Neuronal stem cell (in vitro differentiated cells): Measurements from ENCODE around the gene PAK5.

ENCODE experiments used
- DNase-seq: peaks from one replicate; pipeline ENCODE4 v3.0.0-alpha.2; 2013; ENCODE audit warnings: low spot score
- H2AFZ ChIP-seq: one replicate; pipeline ENCODE4 v1.6.1; 2013; ENCODE audit warnings: mild to moderate bottlenecking, low read length, inconsistent platforms
- H2AK5ac ChIP-seq: 2 replicates; pipeline ENCODE4 v1.6.1; 2013; ENCODE audit warnings: low read depth, mild to moderate bottlenecking, inconsistent platforms, low read length, moderate library complexity, mixed read lengths
- H2BK120ac ChIP-seq: 2 replicates; pipeline ENCODE4 v1.6.1; 2013; ENCODE audit warnings: low read depth, mild to moderate bottlenecking, inconsistent platforms, low read length, moderate library complexity, mixed read lengths
- H2BK12ac ChIP-seq: one replicate; pipeline ENCODE4 v1.6.1; 2013; ENCODE audit warnings: low read length, inconsistent platforms
- H2BK15ac ChIP-seq: 2 replicates; pipeline ENCODE4 v1.6.1; 2013; ENCODE audit warnings: mild to moderate bottlenecking, low read length, inconsistent platforms, mixed read lengths
- H2BK5ac ChIP-seq: one replicate; pipeline ENCODE4 v1.6.1; 2013; ENCODE audit warnings: inconsistent platforms, mild to moderate bottlenecking, low read length, moderate library complexity
- H3K14ac ChIP-seq: one replicate; pipeline ENCODE4 v1.6.1; 2013; ENCODE audit warnings: low read length, inconsistent platforms
- H3K18ac ChIP-seq: 2 replicates; pipeline ENCODE4 v1.6.1; 2013; ENCODE audit warnings: low read length, inconsistent platforms
- H3K23ac ChIP-seq: 2 replicates; pipeline ENCODE4 v1.6.1; 2013; ENCODE audit warnings: low read depth, mild to moderate bottlenecking, mixed read lengths, low read length, inconsistent platforms; ENCODE audit not compliant: poor library complexity
- H3K27ac ChIP-seq: replicated peaks from 3 replicates; pipeline ENCODE4 v1.5.1; 2013; ENCODE audit warnings: low read length, inconsistent platforms
- H3K27me3 ChIP-seq, 3 experiments: 2 replicates each; pipeline ENCODE4 v1.6.1; 2013; ENCODE audit warnings: low read length in 3 of 3, mild to moderate bottlenecking in 2 of 3, inconsistent platforms in 1 of 3, low read depth in 1 of 3, mixed read lengths in 1 of 3, moderate library complexity in 1 of 3; ENCODE audit not compliant: control insufficient read depth in 3 of 3, insufficient read depth in 3 of 3
- H3K36me3 ChIP-seq, 2 donors: replicated peaks in 1 of 2; 2 replicates each; pipeline ENCODE4 v1.6.1; 2013; ENCODE audit warnings: low read length in 2 of 2; ENCODE audit not compliant: control insufficient read depth in 2 of 2, insufficient read depth in 2 of 2
- H3K4ac ChIP-seq: 2 replicates; pipeline ENCODE4 v1.6.1; 2013; ENCODE audit warnings: inconsistent platforms, mild to moderate bottlenecking, low read length, moderate library complexity
- H3K4me1 ChIP-seq, 2 donors: 1 replicate in 1 of 2; 2 replicates in 1 of 2; pipeline ENCODE4 v1.6.1; 2013; ENCODE audit warnings: low read length in 2 of 2, low read depth in 1 of 2; ENCODE audit not compliant: control insufficient read depth in 2 of 2, insufficient read depth in 1 of 2
- H3K4me2 ChIP-seq: one replicate; pipeline ENCODE4 v1.6.1; 2013; ENCODE audit warnings: mild to moderate bottlenecking, low read length, inconsistent platforms; ENCODE audit not compliant: insufficient read depth, poor library complexity, severe bottlenecking
- H3K4me3 ChIP-seq, 2 donors: 2 replicates each; pipeline ENCODE4 v1.5.1; 2013; ENCODE audit warnings: low read length in 2 of 2, mild to moderate bottlenecking in 2 of 2, inconsistent platforms in 1 of 2, moderate library complexity in 1 of 2
- H3K79me1 ChIP-seq: one replicate; pipeline ENCODE4 v1.6.1; 2013; ENCODE audit warnings: low read depth, mild to moderate bottlenecking, inconsistent platforms, low read length, moderate library complexity
- H3K9ac ChIP-seq: one replicate; pipeline ENCODE4 v1.6.1; 2013; ENCODE audit warnings: mild to moderate bottlenecking, low read depth, low read length, inconsistent platforms; ENCODE audit not compliant: poor library complexity
- H3K9me3 ChIP-seq, 2 donors: replicated peaks in 1 of 2; 2 replicates each; pipeline versions ENCODE3 to v1.6.1; 2013; ENCODE audit warnings: low read length in 2 of 2, mild to moderate bottlenecking in 2 of 2, inconsistent platforms in 1 of 2, low read depth in 1 of 2, mixed read lengths in 1 of 2, moderate library complexity in 1 of 2; ENCODE audit not compliant: control insufficient read depth in 2 of 2, insufficient read depth in 1 of 2
- H4K8ac ChIP-seq: one replicate; pipeline ENCODE4 v1.6.1; 2013; ENCODE audit warnings: low read depth, mild to moderate bottlenecking, inconsistent platforms, low read length, moderate library complexity
- H4K91ac ChIP-seq: one replicate; pipeline ENCODE4 v1.6.1; 2013; ENCODE audit warnings: low read length, low read depth, mild to moderate bottlenecking, inconsistent platforms; ENCODE audit not compliant: poor library complexity
- WGBS, 2 donors: extraction: QIAGEN DNeasy Blood & Tissue Kit; methylation state at CpG; one replicate each; pipeline ENCODE4 v1.1.7; 2013; ENCODE audit warnings: missing lambda C conversion rate in 2 of 2, mixed read lengths in 1 of 2; ENCODE audit not compliant: insufficient read length in 2 of 2, insufficient replicate concordance in 1 of 2; ENCODE audit errors: extremely low coverage in 2 of 2; 5-methylcytosine and 5-hydroxymethylcytosine counted together

PAK5 gene

GRCh38 chr20:9758752-9759151, 80.1 kb downstream of the PAK5 start:
- no peak overlapping the region for H2BK120ac ChIP-seq
- H3K4ac ChIP-seq = no peak overlapping the region
- H3K27me3 ChIP-seq = no peaks in the 10 kb centered on the region
- H3K4me3 ChIP-seq = no peak overlapping the region
- H3K79me1 ChIP-seq = no peaks in the 10 kb centered on the region
- no peak overlapping the region for H2AK5ac ChIP-seq
- no peak overlapping the region for H3K18ac ChIP-seq
- no peaks in the 10 kb centered on the region for H3K36me3 ChIP-seq
- no peak overlapping the region for H3K14ac ChIP-seq
- no peak overlapping the region for H2BK12ac ChIP-seq
- no peak overlapping the region for H3K4me2 ChIP-seq
- no peak overlapping the region for H4K91ac ChIP-seq
- no peak overlapping the region for H3K9ac ChIP-seq
- H2BK15ac ChIP-seq = no peak overlapping the region
- H3K4me1 ChIP-seq = peaks cover 0 to 2% of the 10 kb centered on the region in 2 donors
- H4K8ac ChIP-seq = no peak overlapping the region
- H2BK5ac ChIP-seq = no peak overlapping the region
- H3K9me3 ChIP-seq = no peaks in the 10 kb centered on the region
- no peak overlapping the region for H2AFZ ChIP-seq
- no CpG with 5 or more reads among the region's 1 CpG for WGBS, 2 donors
- DNase-seq = no peak
- no peak overlapping the region for H3K27ac ChIP-seq
- no peak overlapping the region for H3K23ac ChIP-seq

DNA sequence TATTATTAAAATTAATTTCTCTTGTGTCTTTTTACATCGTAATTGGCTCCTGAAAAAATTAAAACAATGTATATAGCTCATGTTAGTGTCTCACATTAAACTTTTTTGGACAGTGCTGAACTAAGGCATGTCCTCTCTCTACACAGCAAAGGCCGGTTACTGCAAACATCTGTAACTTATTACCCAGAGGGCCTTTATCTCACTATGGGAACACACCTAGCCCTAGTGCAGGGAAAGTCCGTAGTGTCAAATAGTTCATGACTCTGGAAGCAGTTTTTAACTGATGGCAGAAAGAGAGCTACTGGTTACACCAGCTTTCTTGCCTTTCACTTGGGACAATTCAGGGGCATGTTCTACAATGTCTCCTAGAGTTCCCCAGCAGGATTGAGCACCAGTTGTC, 82.2 kb downstream of the PAK5 start:
- Histone ChIP-seq H3K4me1 (peaks cover 0 to 2% of the 10 kb centered on the region in 2 donors), H3K18ac (no peak overlapping the region), H3K23ac (no peak overlapping the region), H3K9ac (no peak overlapping the region), H3K4ac (no peak overlapping the region), H4K8ac (no peak overlapping the region), H2AK5ac (no peak overlapping the region), H3K27me3 (no peaks in the 10 kb centered on the region), H3K4me2 (no peak overlapping the region), H3K14ac (no peak overlapping the region), H2BK5ac (no peak overlapping the region), H3K79me1 (no peaks in the 10 kb centered on the region), H2BK12ac (no peak overlapping the region), H3K9me3 (no peaks in the 10 kb centered on the region), H4K91ac (no peak overlapping the region), H2BK15ac (no peak overlapping the region), H3K36me3 (no peaks in the 10 kb centered on the region), H3K4me3 (no peak overlapping the region), H2AFZ (no peak overlapping the region), H2BK120ac (no peak overlapping the region), H3K27ac (no peak overlapping the region)
- DNase-seq = no peak
- WGBS, 2 donors = no CpG with 5 or more reads among the region's 3 CpGs

- Histone ChIP-seq H3K27ac (no peak overlapping the region), H4K8ac (no peak overlapping the region), H3K4ac (no peak overlapping the region), H3K18ac (no peak overlapping the region), H3K79me1 (no peaks in the 10 kb centered on the region), H2BK15ac (no peak overlapping the region), H3K14ac (no peak overlapping the region), H3K27me3 (no peaks in the 10 kb centered on the region), H2AK5ac (no peak overlapping the region), H2BK12ac (no peak overlapping the region), H2BK5ac (no peak overlapping the region), H3K36me3 (no peaks in the 10 kb centered on the region), H4K91ac (no peak overlapping the region), H2AFZ (no peak overlapping the region), H3K9me3 (no peaks in the 10 kb centered on the region), H3K9ac (no peak overlapping the region), H3K4me3 (no peak overlapping the region), H3K23ac (no peak overlapping the region), H3K4me1 (peaks cover 0 to 2% of the 10 kb centered on the region in 2 donors), H3K4me2 (no peak overlapping the region), H2BK120ac (no peak overlapping the region)
- DNase-seq = no peak
- no CpG with 5 or more reads among the region's 1 CpG for WGBS, 2 donors
Measured at GRCh38 chr20:9755301-9755700, 83.6 kb downstream of the PAK5 start.

GRCh38 chr20:9744551-9744950, 94.3 kb downstream of the PAK5 start:
- Histone ChIP-seq H4K8ac (no peak overlapping the region), H3K4me2 (no peak overlapping the region), H3K14ac (no peak overlapping the region), H2BK120ac (no peak overlapping the region), H3K9me3 (no peaks in the 10 kb centered on the region), H3K4ac (no peak overlapping the region), H3K79me1 (no peaks in the 10 kb centered on the region), H3K27me3 (no peaks in the 10 kb centered on the region), H3K18ac (no peak overlapping the region), H2AFZ (no peak overlapping the region), H2BK12ac (no peak overlapping the region), H2BK15ac (no peak overlapping the region), H3K4me3 (no peak overlapping the region), H4K91ac (no peak overlapping the region), H3K27ac (no peak overlapping the region), H3K36me3 (no peaks in the 10 kb centered on the region), H3K9ac (no peak overlapping the region), H2AK5ac (no peak overlapping the region), H3K4me1 (no peaks in the 10 kb centered on the region), H3K23ac (no peak overlapping the region), H2BK5ac (no peak overlapping the region)
- no peak for DNase-seq
